K562 (cell line): ENCODE results near the gene MAST1. TPM values are rescaled to one million over a fixed set of nuclear protein-coding genes. Genes with fewer than 3 reads are reported as not detected.
A peak's percentile ranks its signal among the peaks of the same experiment; 100 is the strongest.

Experiments used
- CEBPG ChIP-seq, 3 experiments: fragments of 200-800 bp in 1 of 3; sonication (Bioruptor generic) in 1 of 3; sonication (generic) in 1 of 3; formaldehyde crosslinking in 1 of 3; IDR thresholded peaks in 2 of 3; conservative IDR thresholded peaks in 1 of 3; 2 replicates each; pipeline versions ENCODE4 v1.6.1 to v1.8.0; 2016 to 2022; ENCODE audit warnings: missing compliant biosample characterization in 2 of 3, missing genetic modification characterization in 2 of 3, mild to moderate bottlenecking in 1 of 3, missing genetic modification reagents in 1 of 3
- EP300 ChIP-seq: IDR thresholded peaks from 2 replicates; pipeline ENCODE4 v1.6.1; 2012; ENCODE audit warnings: low read length, improper control_type of control experiment
- GATAD2B ChIP-seq: fragments of 450-650 bp; IDR thresholded peaks from 2 replicates; pipeline ENCODE4 v1.6.1; 2017; ENCODE audit warnings: mild to moderate bottlenecking, borderline replicate concordance
- HBP1 ChIP-seq: fragments of 450-650 bp; formaldehyde crosslinking; IDR thresholded peaks from 2 replicates; pipeline ENCODE4 v1.4.0; 2022; ENCODE audit warnings: missing genetic modification characterization
- HDAC2 ChIP-seq: fragments of 450-650 bp; IDR thresholded peaks from 2 replicates; pipeline ENCODE4 v1.6.1; 2016; ENCODE audit warnings: mild to moderate bottlenecking
- HMG20A ChIP-seq: fragments of 450-650 bp; formaldehyde crosslinking; conservative IDR thresholded peaks from 2 replicates; pipeline ENCODE4 v1.4.0; 2020; ENCODE audit warnings: mild to moderate bottlenecking, mixed read lengths
- L3MBTL2 ChIP-seq: fragments of 450-650 bp; IDR thresholded peaks from 2 replicates; pipeline ENCODE4 v1.6.1; 2016; ENCODE audit warnings: mild to moderate bottlenecking, moderate library complexity
- PML ChIP-seq: IDR thresholded peaks from 2 replicates; pipeline ENCODE4 v1.6.1; 2012; ENCODE audit warnings: low read length, inconsistent platforms
- RAD51 ChIP-seq: fragments of 450-650 bp; IDR thresholded peaks from 2 replicates; pipeline ENCODE4 v1.7.1; 2016; ENCODE audit warnings: low read depth, mild to moderate bottlenecking, borderline replicate concordance
- RBM22 ChIP-seq: fragments of 200-400 bp; formaldehyde crosslinking; IDR thresholded peaks from 2 replicates; pipeline ENCODE4 v1.6.1; 2018; ENCODE audit warnings: low read length, low read depth; ENCODE audit not compliant: poor library complexity, severe bottlenecking
- TOE1 ChIP-seq, 2 experiments: fragments of 450-650 bp in 1 of 2; sonication (generic) in 1 of 2; formaldehyde crosslinking in 1 of 2; IDR thresholded peaks; 2 replicates each; pipeline versions ENCODE4 v1.7.1 to v1.8.0; 2016 to 2022; ENCODE audit warnings: borderline replicate concordance in 2 of 2, mild to moderate bottlenecking in 2 of 2, antibody characterized with exemption in 1 of 2, inconsistent platforms in 1 of 2, low read depth in 1 of 2, missing genetic modification reagents in 1 of 2, moderate library complexity in 1 of 2
- YY1 ChIP-seq, 3 experiments: IDR thresholded peaks; 2 replicates each; pipeline ENCODE4 v1.6.1; 2011; ENCODE audit warnings: low read length in 2 of 3, mild to moderate bottlenecking in 2 of 3, moderate library complexity in 2 of 3, borderline replicate concordance in 1 of 3, control low read depth in 1 of 3, low read depth in 1 of 3; ENCODE audit not compliant: insufficient read depth in 3 of 3, insufficient replicate concordance in 2 of 3, control insufficient read depth in 1 of 3, insufficient read length in 1 of 3; ENCODE audit errors: extremely low read depth in 1 of 3
- ZBTB1 ChIP-seq: sonication (generic); formaldehyde crosslinking; IDR thresholded peaks from 2 replicates; pipeline ENCODE4 v1.8.1; 2023; ENCODE audit warnings: missing genetic modification reagents, low read depth, mild to moderate bottlenecking, borderline replicate concordance
- ZNF274 ChIP-seq: IDR thresholded peaks from 2 replicates; pipeline ENCODE4 v1.6.1; 2011; ENCODE audit warnings: low read depth, mild to moderate bottlenecking, low read length, moderate library complexity, borderline replicate concordance
- polyA plus RNA-seq, 8 experiments: library from polyadenylated mRNA; depleted of rRNA in 4 of 8; stranded (reverse) in 5 of 8; unstranded in 3 of 8; fragments of >200 nt; fragmentation: Nextera tagmentation in 2 of 8; fragmentation: Illumina TruSeq in 1 of 8; extraction: Ambion mirVana in 2 of 8; extraction: Trizol in 1 of 8; gene quantifications; 2 replicates each; pipeline versions ENCODE4 v1.2.1 to v1.2.3, GENCODE V29; 2011 to 2014; ENCODE audit warnings: inconsistent platforms in 1 of 8, missing spikeins in 1 of 8
- total RNA-seq, 7 experiments: library from RNA; depleted of rRNA in 6 of 7; stranded (reverse); fragments of >200 nt in 6 of 7; fragmentation: Illumina TruSeq in 2 of 7; extraction: Trizol in 2 of 7; gene quantifications; 2 replicates each; pipeline versions ENCODE4 v1.2.1 to v1.2.3, GENCODE V29; 2011 to 2021; ENCODE audit warnings: low replicate concordance in 1 of 7
- TF ChIP-seq, protein P1 (sequence below): fragments of 250-450 bp; sonication (Bioruptor Pico); IDR thresholded peaks from 2 replicates; pipeline ENCODE4 v1.4.0; 2020
- TF ChIP-seq, protein P2 (sequence below), 2 experiments: fragments of 200-800 bp in 1 of 2; sonication (Bioruptor generic) in 1 of 2; sonication (generic) in 1 of 2; formaldehyde crosslinking in 1 of 2; IDR thresholded peaks in 1 of 2; conservative IDR thresholded peaks in 1 of 2; 2 replicates each; pipeline versions ENCODE4 v1.5.0 to v1.6.1; 2016 to 2020; ENCODE audit warnings: missing compliant biosample characterization in 1 of 2, missing genetic modification characterization in 1 of 2, missing genetic modification reagents in 1 of 2

MAST1 gene
- total and polyA plus RNA-seq, 9 of the 15 experiments (the other 6 are each of a cell fraction or from before 2014, with no cell fraction given) = 0.48 to 10.3 (median 3.9) TPM

GRCh38 chr19:12881172-12881808 is 43.0 kb downstream of the MAST1 start, which contains the start of gene DNASE2 (continued):
- TF ChIP-seq, protein P1, sequence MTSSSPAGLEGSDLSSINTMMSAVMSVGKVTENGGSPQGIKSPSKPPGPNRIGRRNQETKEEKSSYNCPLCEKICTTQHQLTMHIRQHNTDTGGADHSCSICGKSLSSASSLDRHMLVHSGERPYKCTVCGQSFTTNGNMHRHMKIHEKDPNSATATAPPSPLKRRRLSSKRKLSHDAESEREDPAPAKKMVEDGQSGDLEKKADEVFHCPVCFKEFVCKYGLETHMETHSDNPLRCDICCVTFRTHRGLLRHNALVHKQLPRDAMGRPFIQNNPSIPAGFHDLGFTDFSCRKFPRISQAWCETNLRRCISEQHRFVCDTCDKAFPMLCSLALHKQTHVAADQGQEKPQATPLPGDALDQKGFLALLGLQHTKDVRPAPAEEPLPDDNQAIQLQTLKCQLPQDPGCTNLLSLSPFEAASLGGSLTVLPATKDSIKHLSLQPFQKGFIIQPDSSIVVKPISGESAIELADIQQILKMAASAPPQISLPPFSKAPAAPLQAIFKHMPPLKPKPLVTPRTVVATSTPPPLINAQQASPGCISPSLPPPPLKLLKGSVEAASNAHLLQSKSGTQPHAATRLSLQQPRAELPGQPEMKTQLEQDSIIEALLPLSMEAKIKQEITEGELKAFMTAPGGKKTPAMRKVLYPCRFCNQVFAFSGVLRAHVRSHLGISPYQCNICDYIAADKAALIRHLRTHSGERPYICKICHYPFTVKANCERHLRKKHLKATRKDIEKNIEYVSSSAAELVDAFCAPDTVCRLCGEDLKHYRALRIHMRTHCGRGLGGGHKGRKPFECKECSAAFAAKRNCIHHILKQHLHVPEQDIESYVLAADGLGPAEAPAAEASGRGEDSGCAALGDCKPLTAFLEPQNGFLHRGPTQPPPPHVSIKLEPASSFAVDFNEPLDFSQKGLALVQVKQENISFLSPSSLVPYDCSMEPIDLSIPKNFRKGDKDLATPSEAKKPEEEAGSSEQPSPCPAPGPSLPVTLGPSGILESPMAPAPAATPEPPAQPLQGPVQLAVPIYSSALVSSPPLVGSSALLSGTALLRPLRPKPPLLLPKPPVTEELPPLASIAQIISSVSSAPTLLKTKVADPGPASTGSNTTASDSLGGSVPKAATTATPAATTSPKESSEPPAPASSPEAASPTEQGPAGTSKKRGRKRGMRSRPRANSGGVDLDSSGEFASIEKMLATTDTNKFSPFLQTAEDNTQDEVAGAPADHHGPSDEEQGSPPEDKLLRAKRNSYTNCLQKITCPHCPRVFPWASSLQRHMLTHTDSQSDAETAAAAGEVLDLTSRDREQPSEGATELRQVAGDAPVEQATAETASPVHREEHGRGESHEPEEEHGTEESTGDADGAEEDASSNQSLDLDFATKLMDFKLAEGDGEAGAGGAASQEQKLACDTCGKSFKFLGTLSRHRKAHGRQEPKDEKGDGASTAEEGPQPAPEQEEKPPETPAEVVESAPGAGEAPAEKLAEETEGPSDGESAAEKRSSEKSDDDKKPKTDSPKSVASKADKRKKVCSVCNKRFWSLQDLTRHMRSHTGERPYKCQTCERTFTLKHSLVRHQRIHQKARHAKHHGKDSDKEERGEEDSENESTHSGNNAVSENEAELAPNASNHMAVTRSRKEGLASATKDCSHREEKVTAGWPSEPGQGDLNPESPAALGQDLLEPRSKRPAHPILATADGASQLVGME = no peak
- TF ChIP-seq HDAC2 (peak; percentile 57; the same call in 1 of the 2 replicates), GATAD2B (no peak), TOE1 (IDR thresholded peaks at IDR 0.05; ENCODE audit: borderline replicate concordance) (peak; percentile 73), TOE1 (CRISPR knock-in tag; IDR thresholded peaks at IDR 0.05; ENCODE audit: borderline replicate concordance, low read depth) (no peak), CEBPG (CRISPR knock-in tag; IDR thresholded peaks at IDR 0.05) (peak; percentile 81), CEBPG (tag; conservative IDR thresholded peaks at IDR 0.05 in 1 of 2, IDR thresholded peaks at IDR 0.05 in 1 of 2) (peak in 1 of 2 experiments; percentile 75; a peak in 2 of 4 replicates), HMG20A (no peak), ZNF274 (no peak), PML (peak; percentile 33), L3MBTL2 (peak; percentile 61), HBP1 (no peak), RBM22 (peak; percentile 46), RAD51 (peak; percentile 56; the same call in 1 of the 2 replicates), YY1 (IDR thresholded peaks at IDR 0.05; ENCODE audit: borderline replicate concordance in 1 of 3, control insufficient read depth in 1 of 3, extremely low read depth in 1 of 3, insufficient read depth in 3 of 3, insufficient read length in 1 of 3, insufficient replicate concordance in 2 of 3, low read depth in 1 of 3, low read length in 2 of 3) (peak in 2 of 3 experiments; percentile 32 to 41), ZBTB1 (peak; percentile 29; the same call in 1 of the 2 replicates), EP300 (0 out of 2 replicates have a peak, but pooled peaks have one; percentile 34)
- TF ChIP-seq, protein P2, sequence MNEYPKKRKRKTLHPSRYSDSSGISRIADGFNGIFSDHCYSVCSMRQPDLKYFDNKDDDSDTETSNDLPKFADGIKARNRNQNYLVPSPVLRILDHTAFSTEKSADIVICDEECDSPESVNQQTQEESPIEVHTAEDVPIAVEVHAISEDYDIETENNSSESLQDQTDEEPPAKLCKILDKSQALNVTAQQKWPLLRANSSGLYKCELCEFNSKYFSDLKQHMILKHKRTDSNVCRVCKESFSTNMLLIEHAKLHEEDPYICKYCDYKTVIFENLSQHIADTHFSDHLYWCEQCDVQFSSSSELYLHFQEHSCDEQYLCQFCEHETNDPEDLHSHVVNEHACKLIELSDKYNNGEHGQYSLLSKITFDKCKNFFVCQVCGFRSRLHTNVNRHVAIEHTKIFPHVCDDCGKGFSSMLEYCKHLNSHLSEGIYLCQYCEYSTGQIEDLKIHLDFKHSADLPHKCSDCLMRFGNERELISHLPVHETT (CRISPR knock-in tag; conservative IDR thresholded peaks at IDR 0.05 in 1 of 2, IDR thresholded peaks at IDR 0.05 in 1 of 2) = peak in 1 of 2 experiments; percentile 72; a peak in 2 of 4 replicates
